Naive thymus-derived CD4-positive, alpha-beta T cell (primary cell): Measurements from ENCODE around the gene DNASE2. TPM values are rescaled to one million over a fixed set of nuclear protein-coding genes. Genes with fewer than 3 reads are reported as not detected.

Experiments used
- ATAC-seq: fragments of 150-1000 bp; cut with Tn5 transposase; 2 replicates; pipeline ENCODE4 v1.10.0; 2021; ENCODE audit warnings: mild to moderate bottlenecking, moderate library complexity
- CTCF ChIA-PET: fragments of 350-600 bp; sonication (Branson Sonifier 250); formaldehyde crosslinking; loops from one replicate; lab custom pipeline; 2021; ENCODE audit warnings: antibody characterized with exemption; lab: Charles Lee
- POLR2A ChIA-PET: fragments of 350-600 bp; sonication (Branson Sonifier 250); formaldehyde crosslinking; loops from one replicate; lab custom pipeline; 2021; ENCODE audit warnings: antibody characterized with exemption, inconsistent platforms; lab: Charles Lee
- DNase-seq, 9 donors: peaks; one replicate each; pipeline versions ENCODE4 v3.0.0 to v3.0.0-alpha.2; 2020 to 2022; ENCODE audit warnings: mixed read lengths in 1 of 9
- H3K27ac ChIP-seq: one replicate; pipeline ENCODE4 v1.7.0; 2013; ENCODE audit warnings: mild to moderate bottlenecking, low read depth, low read length, moderate library complexity
- H3K27me3 ChIP-seq, 2 donors: one replicate each; pipeline ENCODE4 v1.7.0; 2013; ENCODE audit warnings: low read length in 2 of 2, mild to moderate bottlenecking in 2 of 2, moderate library complexity in 2 of 2; ENCODE audit not compliant: control insufficient read depth in 2 of 2, insufficient read depth in 2 of 2
- H3K36me3 ChIP-seq, 3 experiments: 1 replicate in 2 of 3; 2 replicates in 1 of 3; pipeline ENCODE4 v1.7.0; 2013; ENCODE audit warnings: low read length in 3 of 3, mild to moderate bottlenecking in 3 of 3, moderate library complexity in 1 of 3; ENCODE audit not compliant: insufficient read depth in 3 of 3, control insufficient read depth in 2 of 3
- H3K4me1 ChIP-seq, 2 donors: one replicate each; pipeline ENCODE4 v1.7.0; 2013; ENCODE audit warnings: low read length in 2 of 2, mild to moderate bottlenecking in 2 of 2, moderate library complexity in 1 of 2; ENCODE audit not compliant: control insufficient read depth in 2 of 2, insufficient read depth in 2 of 2
- H3K4me3 ChIP-seq: 2 replicates; pipeline ENCODE4 v1.7.0; 2013; ENCODE audit warnings: mild to moderate bottlenecking, low read length
- H3K9me3 ChIP-seq, 3 experiments: 1 replicate in 2 of 3; 2 replicates in 1 of 3; pipeline ENCODE4 v1.7.0; 2013; ENCODE audit warnings: low read length in 3 of 3; ENCODE audit not compliant: control insufficient read depth in 2 of 3
- H3K27ac Mint-ChIP-seq, 9 donors: one replicate each; pipeline ENCODE4 v1.8.0; 2020 to 2022; ENCODE audit warnings: mixed read lengths in 9 of 9, mild to moderate bottlenecking in 8 of 9, moderate library complexity in 5 of 9, inconsistent platforms in 2 of 9
- H3K27me3 Mint-ChIP-seq, 5 donors: one replicate each; pipeline ENCODE4 v1.8.0; 2021 to 2022; ENCODE audit warnings: mixed read lengths in 5 of 5, mild to moderate bottlenecking in 1 of 5
- H3K36me3 Mint-ChIP-seq, 5 donors: one replicate each; pipeline ENCODE4 v1.8.0; 2020 to 2022; ENCODE audit warnings: mixed read lengths in 5 of 5, mild to moderate bottlenecking in 3 of 5, inconsistent platforms in 1 of 5
- H3K4me1 Mint-ChIP-seq, 7 donors: one replicate each; pipeline ENCODE4 v1.8.0; 2020 to 2022; ENCODE audit warnings: mixed read lengths in 7 of 7, mild to moderate bottlenecking in 3 of 7, inconsistent platforms in 1 of 7
- H3K4me3 Mint-ChIP-seq, 10 donors: one replicate each; pipeline ENCODE4 v1.8.0; 2020 to 2022; ENCODE audit warnings: mild to moderate bottlenecking in 10 of 10, mixed read lengths in 10 of 10, moderate library complexity in 6 of 10, inconsistent platforms in 2 of 10
- H3K9me3 Mint-ChIP-seq, 11 donors: one replicate each; pipeline ENCODE4 v1.8.0; 2020 to 2022; ENCODE audit warnings: mixed read lengths in 11 of 11, mild to moderate bottlenecking in 4 of 11, inconsistent platforms in 1 of 11, moderate library complexity in 1 of 11
- intact Hi-C, 2 donors: fragments of 100-400 bp; cut with micrococcal nuclease; formaldehyde crosslinking; loops; one replicate each; pipeline ENCODE4 v1.15.1; 2023
- polyA plus RNA-seq, 2 donors: library from polyadenylated mRNA; unstranded; fragments of 300-500 nt; fragmentation: Illumina TruSeq; gene quantifications; one replicate each; pipeline ENCODE4 v1.2.3, GENCODE V29; 2021
- total RNA-seq, 6 experiments: library from RNA in 5 of 6; stranded (reverse) in 5 of 6; gene quantifications; 1 replicate in 5 of 6; 2 replicates in 1 of 6; pipeline ENCODE4 v1.2.3 and lab custom pipeline; 2021 to 2026

DNASE2 gene
- total and polyA plus RNA-seq, 7 experiments from 2014 or later, result 14.2 to 52.9 (median 28.4) TPM

DNA sequence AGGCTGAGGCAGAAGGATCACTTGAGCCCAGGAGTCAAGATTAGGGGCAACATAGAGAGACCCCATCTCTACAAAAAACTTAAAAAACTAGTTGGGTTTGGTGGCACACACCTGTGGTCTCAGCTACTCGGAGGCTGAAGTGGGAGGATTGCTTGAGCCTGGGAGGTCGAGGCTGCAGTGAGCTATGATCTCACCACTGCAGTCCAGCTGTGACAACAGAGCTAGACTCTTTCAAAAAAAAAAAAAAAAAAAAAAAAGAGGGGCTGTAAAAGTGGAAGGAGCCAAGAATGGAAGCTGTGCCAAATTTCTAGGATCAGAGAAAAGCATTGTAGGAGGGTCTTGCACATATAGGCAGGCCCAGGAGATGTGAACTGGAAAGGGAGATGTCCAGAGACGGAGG is 9.6 kb downstream of the DNASE2 start:
- no peak for DNase-seq
- H3K9me3 Mint-ChIP-seq, result peaks cover 0 to 3% (median 0%) of the 10 kb centered on the region in 11 donors
- no peaks in the 10 kb centered on the region for H3K27me3 ChIP-seq
- ChIA-PET POLR2A (no interaction called here), CTCF (no interaction called here)
- peaks cover 0 to 24% (median 0%) of the 10 kb centered on the region in 3 experiments for H3K36me3 ChIP-seq
- no peak overlapping the region for H3K4me3 ChIP-seq
- H3K4me1 ChIP-seq, result peaks cover 0 to 4% of the 10 kb centered on the region in 2 donors
- H3K9me3 ChIP-seq, result no peaks in the 10 kb centered on the region
- intact Hi-C loops, result no loop called here
- no peak overlapping the region for H3K4me3 Mint-ChIP-seq
- H3K27ac Mint-ChIP-seq, result no peak overlapping the region
- H3K27me3 Mint-ChIP-seq, result peaks cover 0 to 3% (median 0%) of the 10 kb centered on the region in 5 donors
- no peak for ATAC-seq
- peaks cover 3 to 26% (median 17%) of the 10 kb centered on the region in 5 donors for H3K36me3 Mint-ChIP-seq
- no peak overlapping the region for H3K27ac ChIP-seq
- H3K4me1 Mint-ChIP-seq, result peaks cover 6 to 16% (median 12%) of the 10 kb centered on the region in 7 donors

DNA sequence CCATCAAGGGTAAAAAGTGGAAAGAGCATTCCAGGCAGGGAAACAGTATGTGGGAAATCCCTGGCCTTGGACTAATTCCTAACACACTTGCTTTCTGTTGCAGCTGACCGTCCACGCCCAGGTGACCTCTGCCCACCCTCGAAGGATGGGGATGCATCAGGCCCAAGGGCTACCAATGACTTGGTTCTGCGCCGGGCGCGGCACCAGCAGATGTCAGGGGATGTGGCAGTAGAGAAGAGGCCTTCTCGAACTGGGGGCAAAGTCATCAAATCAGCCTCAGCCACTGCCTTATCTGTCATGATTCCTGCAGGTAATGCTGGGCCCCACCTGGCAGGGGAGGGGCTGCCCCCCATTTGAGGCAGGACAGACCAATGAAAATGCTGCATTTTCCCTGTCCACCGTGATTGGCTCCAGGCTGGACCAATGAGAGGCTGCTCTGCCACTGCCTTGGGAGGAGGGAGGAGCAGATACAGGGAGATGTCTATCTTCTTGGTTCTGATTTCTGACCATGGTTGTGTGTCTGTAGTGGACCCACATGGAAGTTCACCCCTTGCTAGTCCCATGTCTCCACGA is 12.6 kb downstream of the DNASE2 start:
- ATAC-seq (no peak), DNase-seq (no peak)
- Mint-ChIP-seq H3K27me3 (peaks cover 0 to 3% (median 0%) of the 10 kb centered on the region in 5 donors), H3K27ac (peak overlapping the region in 1 of 9 donors; percentile 61), H3K36me3 (peaks cover 0 to 12% (median 11%) of the 10 kb centered on the region in 5 donors), H3K4me3 (peak overlapping the region in 7 of 10 donors; percentile 20 to 86 (median 59)), H3K4me1 (peaks cover 6 to 22% (median 14%) of the 10 kb centered on the region in 7 donors), H3K9me3 (peaks cover 0 to 3% (median 0%) of the 10 kb centered on the region in 11 donors)
- no peaks in the 10 kb centered on the region for H3K9me3 ChIP-seq
- H3K27me3 ChIP-seq, result no peaks in the 10 kb centered on the region
- CTCF ChIA-PET, result no interaction called here
- no peaks in the 10 kb centered on the region for H3K36me3 ChIP-seq
- H3K4me3 ChIP-seq, result no peak overlapping the region
- intact Hi-C loops, result no loop called here
- POLR2A ChIA-PET, result no interaction called here
- no peak overlapping the region for H3K27ac ChIP-seq
- peaks cover 0 to 4% of the 10 kb centered on the region in 2 donors for H3K4me1 ChIP-seq

DNA sequence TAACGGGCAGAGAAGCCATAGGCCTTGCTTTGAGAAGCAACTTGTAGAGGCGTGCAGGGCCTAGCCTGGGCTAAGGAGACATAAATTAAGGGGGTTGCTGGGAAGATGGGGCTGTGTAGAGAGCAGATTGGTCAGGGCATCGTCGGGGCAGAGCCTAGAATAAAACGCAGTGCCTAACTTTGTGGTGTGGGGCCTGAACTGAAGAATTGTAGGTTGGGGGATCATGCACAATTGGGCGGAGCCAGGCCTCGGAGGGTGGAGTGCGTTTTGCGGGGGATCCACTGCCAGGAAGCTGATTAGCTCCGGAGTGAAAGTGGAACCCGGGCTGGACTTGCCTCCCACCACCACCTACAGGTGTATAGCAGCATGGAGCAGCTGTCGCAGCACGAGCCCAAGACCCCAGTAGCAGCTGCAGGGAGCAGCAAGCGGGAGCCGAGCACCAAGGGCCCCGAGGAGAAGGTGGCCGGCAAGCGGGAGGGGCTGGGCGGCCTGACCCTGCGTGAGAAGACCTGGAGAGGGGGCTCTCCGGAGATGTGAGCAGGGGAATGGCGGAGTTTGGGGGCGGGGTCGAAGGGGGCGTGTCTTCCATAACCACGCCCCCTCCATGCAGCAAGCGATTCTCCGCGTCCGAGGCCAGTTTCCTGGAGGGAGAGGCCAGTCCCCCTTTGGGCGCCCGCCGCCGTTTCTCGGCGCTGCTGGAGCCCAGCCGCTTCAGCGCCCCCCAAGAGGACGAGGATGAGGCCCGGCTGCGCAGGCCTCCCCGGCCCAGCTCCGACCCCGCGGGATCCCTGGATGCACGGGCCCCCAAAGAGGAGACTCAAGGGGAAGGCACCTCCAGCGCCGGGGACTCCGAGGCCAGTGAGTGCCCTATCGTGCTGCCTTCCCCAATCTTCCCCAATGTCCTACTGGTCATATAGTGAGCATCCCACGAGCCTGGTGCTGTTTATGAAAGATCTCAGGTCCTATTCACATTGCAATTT is 13.8 kb downstream of the DNASE2 start:
- H3K4me3 Mint-ChIP-seq, result peak overlapping the region; percentile 65 to 90 (median 84)
- intact Hi-C loops, result loop anchor here (2.0 kb wide), 1 partner anchor 13 kb away; the partner anchor contains the start of gene DNASE2 (in 2 of the 2)
- ChIA-PET CTCF (interaction anchor here (0.6 kb wide), 1 partner anchor 18 kb away, joined by 3 read pairs; no protein-coding TSS in a partner anchor), POLR2A (interaction anchor here (0.6 to 1.0 kb wide), 2 partner anchors 18 to 145 kb away, joined by 3 to 4 read pairs; no protein-coding TSS in a partner anchor)
- H3K36me3 Mint-ChIP-seq, result peaks cover 0 to 7% (median 7%) of the 10 kb centered on the region in 5 donors
- H3K9me3 Mint-ChIP-seq, result peaks cover 0 to 3% (median 0%) of the 10 kb centered on the region in 11 donors
- Histone ChIP-seq H3K4me3 (peak overlapping the region; percentile 69), H3K36me3 (no peaks in the 10 kb centered on the region), H3K4me1 (peaks cover 0 to 4% of the 10 kb centered on the region in 2 donors), H3K9me3 (no peaks in the 10 kb centered on the region), H3K27me3 (no peaks in the 10 kb centered on the region), H3K27ac (peak overlapping the region; percentile 51)
- H3K4me1 Mint-ChIP-seq, result peaks cover 6 to 18% (median 13%) of the 10 kb centered on the region in 7 donors
- peaks cover 0 to 5% (median 0%) of the 10 kb centered on the region in 5 donors for H3K27me3 Mint-ChIP-seq
- DNase-seq (peak; percentile 56 to 82 (median 66)), ATAC-seq (peak; percentile 88)
- H3K27ac Mint-ChIP-seq, result peak overlapping the region in 4 of 9 donors; percentile 11 to 88 (median 63)

DNA sequence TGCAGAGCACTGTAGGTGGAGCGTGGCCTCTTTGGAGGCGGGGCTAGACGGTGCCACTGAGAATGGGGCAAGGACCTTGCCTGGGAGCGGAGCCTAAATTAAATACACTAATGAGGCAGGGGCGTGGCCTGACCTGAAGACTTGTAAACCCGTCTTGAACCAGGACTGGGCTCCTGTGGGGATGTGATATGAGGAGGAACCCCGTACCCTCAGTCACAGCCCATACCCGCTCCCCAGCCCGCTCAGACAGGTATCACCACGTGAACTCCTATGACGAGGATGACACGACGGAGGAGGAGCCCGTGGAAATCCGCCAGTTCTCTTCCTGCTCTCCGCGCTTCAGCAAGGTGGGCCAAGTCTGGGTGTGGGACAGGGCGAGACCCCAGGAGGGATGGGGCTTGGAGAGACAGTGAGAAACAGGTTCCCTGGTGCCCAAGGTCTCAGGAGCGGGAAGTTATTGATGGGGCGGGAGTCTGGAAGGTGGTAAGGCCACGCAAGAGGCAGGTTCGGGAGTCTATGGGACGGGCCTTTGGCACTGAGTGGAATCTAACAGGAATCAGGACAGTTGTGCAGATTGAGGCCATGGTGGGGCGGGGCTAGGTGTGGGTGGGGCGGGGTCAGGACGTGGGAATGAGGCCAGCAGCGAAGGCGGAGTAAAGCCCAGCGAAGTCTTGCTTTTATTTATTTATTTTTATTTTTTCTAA is 14.7 kb downstream of the DNASE2 start:
- Mint-ChIP-seq H3K4me1 (peaks cover 6 to 16% (median 9%) of the 10 kb centered on the region in 7 donors), H3K27me3 (peaks cover 0 to 5% (median 0%) of the 10 kb centered on the region in 5 donors), H3K9me3 (peaks cover 0 to 1% (median 0%) of the 10 kb centered on the region in 11 donors), H3K4me3 (peak overlapping the region; percentile 62 to 89 (median 84)), H3K36me3 (no peaks in the 10 kb centered on the region), H3K27ac (peak overlapping the region in 3 of 9 donors; percentile 25 to 77 (median 60))
- Histone ChIP-seq H3K4me1 (peaks cover 0 to 4% of the 10 kb centered on the region in 2 donors), H3K4me3 (no peak overlapping the region), H3K9me3 (no peaks in the 10 kb centered on the region), H3K36me3 (no peaks in the 10 kb centered on the region), H3K27me3 (no peaks in the 10 kb centered on the region), H3K27ac (no peak overlapping the region)
- POLR2A ChIA-PET, result interaction anchor here (1.0 kb wide), 1 partner anchor 19 kb away, joined by 3 read pairs; no protein-coding TSS in a partner anchor
- DNase-seq, result no peak
- CTCF ChIA-PET, result interaction anchor here (0.6 kb wide), 1 partner anchor 18 kb away, joined by 3 read pairs; no protein-coding TSS in a partner anchor
- ATAC-seq, result no peak
- intact Hi-C loops, result loop anchor here (2.0 kb wide), 1 partner anchor 14 kb away; the partner anchor contains the start of gene DNASE2 (in 2 of the 2)

DNA sequence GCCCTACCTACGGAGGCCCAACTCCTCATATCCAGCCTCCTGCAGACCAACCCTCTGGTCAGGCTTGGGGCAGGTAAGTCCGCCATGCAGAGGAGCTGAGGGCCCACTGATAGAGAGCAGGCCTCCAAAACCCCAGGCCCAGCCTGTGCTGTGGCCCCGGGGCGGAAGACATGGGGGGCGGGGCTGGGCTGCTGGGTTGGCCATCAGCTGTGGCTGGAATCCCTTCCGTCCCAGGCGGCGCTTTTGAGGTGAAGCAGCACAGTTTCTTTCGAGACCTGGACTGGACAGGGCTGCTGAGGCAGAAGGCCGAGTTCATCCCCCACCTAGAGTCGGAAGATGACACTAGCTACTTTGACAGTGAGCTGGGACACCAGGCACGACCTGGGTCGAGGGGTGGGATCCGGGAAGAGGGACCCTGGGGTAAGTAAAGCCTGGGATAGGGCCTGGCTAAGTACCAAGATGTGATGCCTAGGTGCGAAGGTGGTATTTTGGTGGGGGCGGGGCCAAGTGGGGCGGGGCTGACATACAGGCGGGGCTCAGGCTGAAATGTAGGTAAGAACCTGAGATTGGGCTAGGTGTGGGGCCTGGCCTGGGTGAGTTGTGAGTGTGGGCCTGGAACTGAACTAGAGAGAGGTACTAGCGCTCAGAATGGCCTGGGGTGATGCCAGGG is 15.4 kb downstream of the DNASE2 start:
- intact Hi-C loops, result loop anchor here (2.0 kb wide), 1 partner anchor 15 kb away; the partner anchor contains the start of gene DNASE2 (in 2 of the 2)
- ATAC-seq (no peak), DNase-seq (no peak)
- no peaks in the 10 kb centered on the region for H3K9me3 ChIP-seq
- H3K4me3 ChIP-seq, result no peak overlapping the region
- H3K4me1 ChIP-seq, result peaks cover 0 to 4% of the 10 kb centered on the region in 2 donors
- POLR2A ChIA-PET, result no interaction called here
- H3K9me3 Mint-ChIP-seq, result peaks cover 0 to 1% (median 0%) of the 10 kb centered on the region in 11 donors
- peak overlapping the region in 1 of 9 donors; percentile 77 for H3K27ac Mint-ChIP-seq
- no peaks in the 10 kb centered on the region for H3K36me3 Mint-ChIP-seq
- H3K4me1 Mint-ChIP-seq, result peaks cover 6 to 16% (median 9%) of the 10 kb centered on the region in 7 donors
- H3K4me3 Mint-ChIP-seq, result peak overlapping the region in 9 of 10 donors; percentile 57 to 86 (median 74)
- no peaks in the 10 kb centered on the region for H3K27me3 ChIP-seq
- CTCF ChIA-PET, result no interaction called here
- H3K27me3 Mint-ChIP-seq, result peaks cover 0 to 6% (median 0%) of the 10 kb centered on the region in 5 donors
- H3K36me3 ChIP-seq, result no peaks in the 10 kb centered on the region
- H3K27ac ChIP-seq, result no peak overlapping the region
